ENCODE data around the gene RBM39.
"Not testable (repeated sequence)": the region's sequence is repeated elsewhere in the genome, so short reads cannot be mapped to it uniquely, and the experiment has no call there.

The RBM39 gene

GRCh38 chr20:35724321-35725230 lies 17.5 kb downstream of the RBM39 start:
- no peak for FAIRE-seq

GRCh38 chr20:35723652-35724320 lies 18.3 kb downstream of the RBM39 start:
- not testable (repeated sequence) for FAIRE-seq

GRCh38 chr20:35723275-35723639 lies 18.8 kb downstream of the RBM39 start:
- not testable (repeated sequence) for FAIRE-seq

GRCh38 chr20:35721621-35722020 lies 20.4 kb downstream of the RBM39 start:
- FAIRE-seq = no peak

GRCh38 chr20:35721219-35721618 lies 20.8 kb downstream of the RBM39 start:
- no peak for FAIRE-seq

GRCh38 chr20:35720165-35721123 lies 21.6 kb downstream of the RBM39 start:
- FAIRE-seq = no peak

- no peak for FAIRE-seq
These were observed 22.3 kb downstream of the RBM39 start for GRCh38 chr20:35719717-35720116.

GRCh38 chr20:35718972-35719635 lies 23.0 kb downstream of the RBM39 start:
- no peak for FAIRE-seq

GRCh38 chr20:35718321-35718720 lies 23.7 kb downstream of the RBM39 start:
- not testable (repeated sequence) for FAIRE-seq

GRCh38 chr20:35716330-35716729 lies 25.7 kb downstream of the RBM39 start:
- FAIRE-seq = no peak

GRCh38 chr20:35715652-35716051 lies 26.4 kb downstream of the RBM39 start:
- FAIRE-seq = no peak

- no peak for FAIRE-seq
These were observed 27.9 kb downstream of the RBM39 start for GRCh38 chr20:35714127-35714526.

GRCh38 chr20:35713120-35713519 lies 28.9 kb downstream of the RBM39 start:
- not testable (repeated sequence) for FAIRE-seq

GRCh38 chr20:35711588-35712209 lies 30.4 kb downstream of the RBM39 start:
- FAIRE-seq = no peak

- FAIRE-seq = no peak
These were observed 31.0 kb downstream of the RBM39 start for GRCh38 chr20:35710884-35711587.

- no peak for FAIRE-seq
These were observed 32.0 kb downstream of the RBM39 start for GRCh38 chr20:35710039-35710438.

- FAIRE-seq = no peak
These were observed 32.8 kb downstream of the RBM39 start for GRCh38 chr20:35709259-35709658.

GRCh38 chr20:35708502-35708901 lies 33.6 kb downstream of the RBM39 start:
- FAIRE-seq = peak; percentile 69

GRCh38 chr20:35706591-35707529 lies 35.2 kb downstream of the RBM39 start:
- peak; percentile 38 for FAIRE-seq

GRCh38 chr20:35705894-35706293 lies 36.2 kb downstream of the RBM39 start:
- FAIRE-seq = not testable (repeated sequence)
